Measurements from ENCODE around the gene EXOC7.
"Not testable (repeated sequence)": the region's sequence is repeated elsewhere in the genome, so short reads cannot be mapped to it uniquely, and the experiment has no call there.

The EXOC7 gene

DNA sequence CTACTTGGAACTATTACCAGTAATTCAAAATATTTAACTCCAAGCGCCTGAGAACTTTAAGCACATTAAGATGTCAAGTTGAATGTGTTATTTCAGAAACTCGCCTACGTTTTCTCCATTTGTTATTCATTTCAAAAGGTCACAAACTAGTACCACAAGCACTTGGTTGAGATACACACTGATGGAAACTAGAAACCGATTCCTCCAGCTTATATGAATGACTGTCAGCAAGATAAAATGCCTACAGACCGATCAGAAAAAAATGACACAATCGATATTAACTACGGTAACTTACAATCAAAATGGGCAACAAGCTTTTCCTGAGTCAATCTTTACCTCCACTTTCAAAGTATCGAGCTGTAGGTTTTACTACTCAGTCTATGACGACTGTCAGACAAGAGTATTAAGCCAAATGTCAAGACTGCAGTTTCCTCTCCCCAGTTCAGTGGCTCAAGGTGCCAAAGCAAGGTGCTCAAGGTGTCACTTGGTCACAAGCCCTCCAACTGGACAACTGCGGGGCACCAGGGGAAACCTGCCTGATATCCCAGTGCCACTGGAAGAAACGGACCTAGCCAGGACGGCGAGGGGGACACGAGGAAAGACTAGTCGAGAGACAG, 31.9 kb downstream of the EXOC7 start:
- no peak for DNase-seq

DNA sequence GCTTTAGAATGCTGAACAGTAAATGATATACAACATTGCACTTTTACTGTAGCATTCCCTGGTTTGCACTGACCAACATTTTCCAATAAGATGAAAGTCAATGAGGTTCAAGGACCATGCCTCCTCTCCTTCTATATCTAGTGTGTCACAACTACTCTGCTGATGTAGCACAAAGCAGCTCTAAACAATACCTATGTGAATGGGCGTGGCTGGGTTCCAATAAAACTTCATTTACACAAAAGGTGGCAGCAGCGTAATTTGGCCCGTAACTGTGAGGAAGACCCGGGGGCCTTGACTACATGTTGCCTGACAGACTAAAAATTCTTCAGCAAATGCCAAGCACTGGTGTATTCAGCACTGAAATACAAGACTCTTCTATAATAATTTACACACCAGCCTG, 37.8 kb downstream of the EXOC7 start:
- no peak for DNase-seq

DNA sequence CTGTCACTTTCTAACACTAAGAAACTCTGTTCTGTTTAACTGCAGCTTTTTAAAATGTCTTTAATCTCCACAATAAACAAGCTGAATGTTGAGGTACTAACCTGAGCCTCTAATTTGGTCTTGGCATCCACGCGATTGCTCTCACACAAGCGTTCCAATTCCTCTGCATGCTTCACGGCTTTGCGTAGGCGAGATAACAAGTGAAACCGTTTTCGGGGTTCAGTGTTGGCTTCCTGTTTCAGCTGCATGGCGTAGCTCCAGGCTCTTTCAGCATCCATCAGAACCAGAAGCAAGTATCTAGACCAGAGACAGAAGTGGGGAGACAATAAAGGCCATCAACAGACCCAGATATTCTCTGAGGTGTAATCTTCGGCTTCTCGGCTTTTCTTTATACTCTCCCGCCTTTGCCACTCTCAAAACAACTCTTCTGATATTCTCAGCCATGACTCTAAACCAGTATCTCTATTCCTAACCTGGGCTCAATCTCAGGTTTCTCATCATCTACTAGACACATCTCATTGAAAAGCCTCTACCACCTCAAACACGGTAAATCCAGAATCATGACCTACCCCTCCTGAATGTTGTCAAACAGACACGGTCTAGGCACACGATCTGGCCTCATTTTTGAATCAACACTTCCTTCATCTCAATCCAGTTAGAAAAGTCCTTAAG, 39.6 kb downstream of the EXOC7 start:
- DNase-seq: no peak

DNA sequence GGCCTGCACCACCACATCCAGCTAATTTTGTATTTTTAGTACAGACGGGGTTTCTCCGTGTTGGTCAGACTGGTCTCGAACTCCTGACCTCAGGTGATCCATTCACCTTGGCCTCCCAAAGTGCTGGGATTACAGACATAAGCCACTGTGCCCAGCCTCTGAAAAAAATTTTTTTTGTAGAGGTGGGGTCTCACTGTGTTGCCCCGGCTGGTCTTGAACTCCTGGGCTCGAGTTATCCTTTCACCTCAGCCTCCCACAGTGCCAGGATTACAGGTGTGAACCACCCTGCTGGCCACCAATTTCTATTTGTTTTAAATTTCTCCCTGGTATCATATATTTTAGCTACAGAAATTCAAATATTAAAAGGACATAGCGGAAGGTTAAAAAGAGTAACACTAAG, 45.3 kb downstream of the EXOC7 start:
- not testable (repeated sequence) for DNase-seq

DNA sequence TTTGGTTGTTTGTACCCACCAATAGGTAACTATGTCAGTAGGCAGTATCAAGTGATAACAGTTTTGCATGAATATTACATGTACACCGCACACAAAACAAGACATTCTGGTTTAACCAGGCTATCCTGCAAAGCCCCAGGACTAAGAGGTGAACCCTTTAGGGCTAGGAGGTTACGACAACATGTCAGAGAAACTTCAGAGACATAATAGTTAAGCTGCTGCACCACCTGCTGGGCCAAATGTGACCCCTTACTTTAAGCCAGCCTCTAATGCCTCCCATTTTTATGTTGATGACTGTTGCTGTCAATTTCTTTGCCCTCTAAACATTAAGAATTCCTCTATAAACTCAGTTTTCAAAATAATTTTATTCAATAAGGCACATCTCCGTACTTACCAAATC, 46.7 kb downstream of the EXOC7 start:
- DNase-seq: no peak

DNA sequence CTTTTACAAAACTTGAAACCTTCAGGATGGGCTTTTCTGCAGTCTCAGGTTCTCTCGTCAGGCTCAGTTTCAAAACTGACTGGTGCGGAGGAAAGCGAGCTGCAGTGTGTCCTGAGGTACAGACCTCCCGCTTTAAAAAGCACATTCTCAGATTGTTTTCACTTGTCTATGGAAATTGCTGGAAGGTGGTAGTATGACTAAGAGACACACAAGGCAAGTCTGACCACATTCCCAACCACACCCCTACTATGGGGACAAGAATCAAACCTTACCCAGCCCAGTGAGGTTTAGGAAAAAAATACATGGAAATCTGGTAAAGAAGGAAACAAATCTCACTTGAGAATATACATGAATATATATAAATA, 49.5 kb downstream of the EXOC7 start:
- no peak for DNase-seq

DNA sequence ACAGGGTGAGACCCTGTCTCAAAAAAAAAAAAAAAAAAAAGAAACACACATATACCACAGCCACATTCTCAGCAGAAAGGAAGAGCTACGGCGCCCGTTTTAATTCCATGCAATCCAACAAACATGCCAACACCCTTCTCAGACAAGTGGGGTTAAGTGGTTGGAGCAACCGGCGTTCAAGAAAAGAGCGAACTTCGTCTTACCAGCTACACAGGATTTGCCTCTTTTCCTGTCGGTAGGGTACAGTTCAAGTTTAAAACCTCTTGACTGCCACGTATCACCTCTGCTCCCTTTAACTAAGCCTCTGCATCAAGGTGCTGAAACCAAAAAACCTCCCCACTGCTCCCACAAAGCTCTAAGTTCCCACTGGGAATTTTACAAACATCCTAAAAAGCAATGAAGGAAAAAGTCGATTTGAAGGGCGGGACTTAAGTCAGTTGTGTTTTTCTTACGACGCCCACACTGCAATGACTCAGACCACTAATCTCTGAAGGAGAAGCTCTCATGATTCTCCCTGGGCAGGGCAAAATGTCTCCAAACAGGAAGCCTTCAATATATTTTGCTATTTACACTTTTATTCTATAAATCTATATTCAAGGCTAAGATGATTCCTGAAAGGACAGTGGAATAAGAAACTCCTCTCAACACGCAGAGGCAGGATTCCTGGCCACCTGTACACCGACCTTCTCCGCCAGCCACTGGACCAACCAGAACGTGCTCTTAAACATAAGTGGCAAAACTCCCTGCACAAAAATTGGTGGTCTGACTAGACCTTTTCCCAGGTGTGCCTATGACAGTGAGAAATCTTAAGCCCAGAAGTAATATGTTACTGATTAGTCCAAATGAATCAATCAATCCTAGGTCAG, 50.1 kb downstream of the EXOC7 start:
- DNase-seq: no peak

DNA sequence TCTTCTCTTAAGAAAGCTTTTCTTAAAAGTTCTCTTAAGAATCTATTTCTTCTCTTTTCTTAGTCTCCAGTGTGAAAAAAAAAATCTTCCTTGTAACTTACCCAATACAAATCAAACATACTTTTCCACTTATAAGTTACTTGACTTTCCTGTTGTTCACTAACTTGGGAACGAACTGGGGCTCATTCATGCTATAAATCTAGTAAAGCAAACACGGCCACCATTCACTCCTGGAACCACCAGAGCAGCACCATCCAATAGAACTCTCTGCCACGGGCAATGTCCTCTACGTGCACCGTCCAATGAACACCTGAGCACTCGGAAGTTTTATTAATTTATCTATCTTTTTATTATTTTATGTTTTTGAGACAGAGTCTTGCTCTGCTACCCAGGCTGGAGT, 52.0 kb downstream of the EXOC7 start:
- DNase-seq: no peak

DNA sequence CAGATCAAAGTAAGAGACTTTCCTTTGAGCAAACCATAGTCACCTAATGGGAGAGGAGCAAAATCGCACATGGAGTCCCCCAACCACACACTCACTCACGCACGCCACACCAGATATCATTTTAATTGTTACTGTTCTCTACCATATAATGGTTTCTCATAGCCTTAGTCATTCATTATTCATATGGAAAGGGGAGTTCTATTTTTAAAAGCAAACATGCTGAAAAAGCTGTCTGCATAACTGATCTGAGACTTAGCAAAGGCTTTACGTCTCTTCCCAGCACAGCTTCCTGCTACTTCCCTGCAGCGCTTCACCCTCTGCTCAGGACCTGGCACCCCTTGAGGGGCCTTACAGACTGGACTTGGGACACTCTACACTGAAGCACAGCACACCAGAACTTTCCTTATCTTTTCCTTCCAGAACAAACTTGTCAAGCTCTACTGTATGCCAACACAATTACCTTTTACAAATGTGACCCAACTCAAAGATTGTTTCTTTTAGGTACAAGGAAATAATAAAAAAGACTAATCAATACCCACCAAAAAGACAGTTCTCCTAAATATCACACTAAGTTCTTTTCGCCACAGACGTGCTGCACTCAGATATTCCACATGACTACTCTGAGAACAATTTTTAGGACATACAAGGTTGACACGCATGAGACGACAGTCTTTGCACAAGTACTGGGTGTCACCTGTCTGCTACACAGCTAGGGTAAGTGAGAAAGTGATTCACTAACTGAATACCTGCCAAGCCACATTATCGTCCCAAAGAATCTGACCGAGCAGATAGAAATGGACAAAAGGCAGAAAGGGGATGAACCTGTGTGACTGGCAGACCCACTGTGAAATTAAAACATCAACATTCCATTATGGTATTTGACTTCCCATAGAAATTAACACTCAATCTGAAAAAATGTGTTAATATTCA, 52.8 kb downstream of the EXOC7 start:
- DNase-seq: no peak

DNA sequence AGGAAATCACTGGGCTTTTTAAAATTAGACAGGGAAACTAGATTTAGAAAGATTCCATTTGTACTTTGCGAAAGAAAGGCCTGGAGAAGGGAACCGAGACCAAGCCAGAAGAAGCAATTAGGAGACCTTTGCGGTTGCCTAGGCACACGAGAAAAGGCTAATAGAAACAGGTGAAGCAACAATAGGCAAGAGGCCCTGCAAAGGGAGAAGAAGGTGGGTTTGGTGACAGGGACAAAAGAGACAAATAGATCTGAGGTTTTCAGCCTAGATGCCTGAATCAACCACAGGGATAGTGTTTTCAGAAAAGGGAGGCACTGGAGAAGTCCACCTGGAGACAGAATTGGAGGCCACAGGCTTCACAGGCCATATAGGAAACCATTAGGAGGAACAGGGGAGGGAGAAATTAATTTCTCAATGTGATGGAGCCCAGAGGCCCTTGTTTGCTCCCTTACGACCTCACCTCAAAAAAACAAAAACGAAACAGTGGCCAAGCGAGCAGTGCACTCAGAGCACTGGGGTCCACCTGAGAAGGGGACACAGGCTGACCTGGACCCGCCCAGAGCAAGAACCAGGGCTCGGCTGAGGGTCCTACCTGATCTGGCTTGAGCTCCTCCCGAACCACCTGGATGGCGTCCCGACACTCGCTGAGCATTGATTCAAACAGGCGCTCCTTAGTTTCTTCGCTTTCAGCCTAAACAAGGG, 53.6 kb downstream of the EXOC7 start:
- DNase-seq: no peak

DNA sequence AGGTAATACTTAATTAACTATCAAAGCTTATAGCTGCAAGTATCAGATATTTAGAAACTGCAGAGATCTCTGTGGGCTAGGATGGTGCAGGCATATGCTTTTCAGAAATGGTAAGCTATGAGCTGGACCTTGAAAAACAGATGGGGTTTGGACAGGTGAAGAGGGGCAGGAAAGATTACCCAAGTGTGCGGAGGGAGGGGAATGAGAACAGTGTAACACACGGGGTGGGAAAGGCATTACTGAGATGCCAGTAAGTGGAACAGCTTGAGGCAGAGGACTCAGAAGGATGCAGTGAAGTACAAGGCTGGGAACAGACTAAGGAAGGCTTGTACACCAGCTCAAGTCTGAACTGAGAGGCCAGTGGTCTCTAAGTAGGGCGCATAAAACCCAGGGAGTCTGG, 54.3 kb downstream of the EXOC7 start:
- DNase-seq: no peak

DNA sequence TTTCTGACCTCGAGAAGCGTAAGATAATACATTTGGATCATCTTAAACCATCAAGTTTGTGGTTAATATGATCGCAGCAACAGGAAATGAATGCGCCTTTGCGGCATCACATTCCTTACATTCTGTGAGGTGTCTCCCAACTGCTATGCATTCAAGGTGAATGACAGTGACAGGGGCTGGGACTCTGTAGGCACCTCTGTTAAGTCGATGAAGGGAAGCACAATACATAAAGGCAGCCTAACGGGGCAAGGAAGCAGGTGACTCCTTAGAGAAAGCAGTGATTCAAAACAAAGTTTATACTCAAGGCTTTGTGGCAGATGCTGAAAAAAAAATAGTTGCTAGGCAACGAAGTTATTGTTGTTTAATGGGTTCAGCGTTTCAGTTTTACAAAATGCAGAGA, 54.9 kb downstream of the EXOC7 start:
- no peak for DNase-seq

DNA sequence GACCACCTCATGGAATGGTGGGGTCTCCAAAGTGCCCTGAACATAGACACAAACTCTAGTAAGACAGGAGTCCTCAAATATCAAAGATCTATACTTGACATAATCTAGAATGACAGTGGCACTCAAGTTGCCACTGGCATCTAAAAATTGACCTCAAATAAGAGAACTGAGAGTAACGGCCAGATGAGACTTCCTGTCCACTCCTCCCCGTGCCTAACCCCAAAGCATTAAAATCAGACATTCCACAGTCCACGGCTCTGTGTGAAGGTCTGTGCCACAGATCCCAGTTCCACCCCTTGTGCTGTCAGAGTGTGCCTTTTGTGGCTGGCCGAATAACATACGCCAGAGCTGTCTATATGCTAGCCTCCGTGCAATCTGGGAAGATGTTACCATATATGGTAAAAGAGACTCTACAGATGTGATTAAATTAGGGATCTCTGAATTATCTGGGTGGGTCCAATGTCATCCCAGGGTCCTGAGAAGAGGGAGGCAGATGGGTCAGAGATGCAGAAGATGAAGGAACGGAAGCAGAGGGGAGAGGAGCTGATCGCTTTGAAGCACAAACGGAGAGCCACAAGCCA, 55.5 kb downstream of the EXOC7 start:
- no peak for DNase-seq

DNA sequence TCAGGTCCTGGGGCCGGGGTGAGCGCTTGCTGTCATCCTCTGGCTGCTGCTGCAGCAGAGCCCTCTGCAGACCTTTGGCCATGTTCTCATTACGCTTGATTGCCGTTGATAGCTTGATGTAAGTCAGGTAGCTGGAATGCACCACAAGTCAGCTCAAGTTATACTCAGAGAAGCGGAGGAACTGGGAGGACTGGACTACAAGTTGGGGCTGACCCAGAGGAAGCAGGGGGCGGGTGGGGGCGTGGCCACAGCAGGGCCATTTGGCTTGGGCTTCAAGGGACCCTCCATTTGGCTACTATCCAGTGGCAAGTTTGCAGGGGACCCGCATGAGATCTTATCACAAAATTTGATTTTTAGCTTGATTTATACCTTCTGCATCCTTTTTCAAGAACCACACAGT, 57.5 kb downstream of the EXOC7 start:
- DNase-seq: no peak

DNA sequence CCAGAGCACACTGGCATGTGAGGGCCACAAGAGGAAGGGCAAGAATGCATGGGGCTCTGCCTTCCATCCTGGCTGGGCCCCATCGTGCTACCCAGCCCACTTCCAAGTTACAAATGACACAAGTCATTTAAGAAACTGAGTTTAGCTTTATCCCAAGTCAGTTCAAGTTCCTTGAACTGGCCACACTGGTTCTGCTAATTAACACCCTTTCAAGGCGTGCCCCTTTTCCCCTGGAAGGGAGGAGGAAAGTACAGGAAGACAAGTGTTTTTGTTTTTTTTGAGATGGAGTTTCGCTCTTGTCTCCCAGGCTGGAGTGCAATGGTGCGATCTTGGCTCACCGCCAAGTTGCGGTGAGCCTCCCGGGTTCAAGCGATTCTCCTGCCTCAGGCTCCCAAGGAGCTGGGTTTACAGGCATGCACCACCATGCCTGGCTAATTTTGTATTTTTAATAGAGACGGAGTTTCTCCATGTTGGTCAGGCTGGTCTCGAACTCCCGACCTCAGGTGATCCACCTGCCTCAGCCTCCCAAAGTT, 59.0 kb downstream of the EXOC7 start:
- DNase-seq: not testable (repeated sequence)

DNA sequence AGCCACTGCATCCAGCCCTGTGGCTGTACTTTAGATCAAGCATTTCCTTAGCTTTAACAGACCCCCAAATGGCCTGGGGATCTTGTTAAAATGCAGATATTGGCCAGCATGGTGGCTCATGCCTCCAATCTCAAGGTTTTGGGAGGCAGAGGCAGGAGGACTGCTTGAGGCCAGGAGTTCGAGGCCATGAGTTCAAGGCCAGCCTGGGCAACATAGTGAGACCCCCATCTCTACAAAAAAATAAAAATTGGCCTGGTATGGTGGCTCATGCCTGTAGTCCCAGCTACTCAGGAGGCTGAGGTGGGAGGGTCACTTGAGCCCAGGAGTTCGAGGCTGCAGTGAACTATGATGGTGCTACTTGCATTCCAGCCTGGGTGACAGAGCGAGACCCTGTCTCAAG, 60.7 kb downstream of the EXOC7 start:
- DNase-seq: not testable (repeated sequence)

DNA sequence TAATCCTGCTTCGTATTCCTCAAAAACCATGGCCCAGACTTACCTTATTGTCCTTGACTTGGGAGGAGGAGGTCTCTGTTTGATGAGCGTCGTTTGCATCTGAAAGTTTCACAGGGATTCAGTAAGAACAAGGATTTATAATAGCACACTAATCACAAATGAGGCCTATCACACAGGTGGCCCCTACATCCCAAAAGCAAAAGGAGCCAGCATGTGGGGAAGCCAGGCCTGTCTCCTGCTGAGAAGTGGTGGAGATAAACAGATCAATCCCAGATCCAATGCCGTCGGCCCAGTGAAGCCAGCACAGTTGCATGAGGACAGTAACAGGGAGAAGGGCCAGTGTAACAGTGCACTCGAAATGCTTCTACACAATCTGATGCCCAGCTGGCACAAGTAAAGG, 63.2 kb downstream of the EXOC7 start:
- DNase-seq: no peak

DNA sequence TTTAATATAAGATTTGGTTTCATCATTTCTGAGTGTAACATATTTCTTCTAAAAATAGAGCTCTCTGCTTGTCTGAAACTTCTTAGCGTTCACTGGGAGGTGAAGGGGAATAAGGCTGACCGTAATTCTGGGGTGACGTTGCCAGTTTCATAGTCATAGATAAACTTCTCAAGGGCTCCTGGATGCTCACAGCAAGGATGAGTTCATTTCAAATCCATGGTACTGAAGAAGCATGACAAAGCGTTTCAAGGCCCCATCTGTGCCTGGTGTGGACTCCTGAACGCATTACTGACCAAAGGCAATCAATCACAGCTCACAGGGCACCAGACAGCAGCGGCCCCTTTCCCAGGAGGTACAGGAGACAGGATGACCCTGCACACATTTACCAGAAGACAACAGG, 64.5 kb downstream of the EXOC7 start:
- no peak for DNase-seq

DNA sequence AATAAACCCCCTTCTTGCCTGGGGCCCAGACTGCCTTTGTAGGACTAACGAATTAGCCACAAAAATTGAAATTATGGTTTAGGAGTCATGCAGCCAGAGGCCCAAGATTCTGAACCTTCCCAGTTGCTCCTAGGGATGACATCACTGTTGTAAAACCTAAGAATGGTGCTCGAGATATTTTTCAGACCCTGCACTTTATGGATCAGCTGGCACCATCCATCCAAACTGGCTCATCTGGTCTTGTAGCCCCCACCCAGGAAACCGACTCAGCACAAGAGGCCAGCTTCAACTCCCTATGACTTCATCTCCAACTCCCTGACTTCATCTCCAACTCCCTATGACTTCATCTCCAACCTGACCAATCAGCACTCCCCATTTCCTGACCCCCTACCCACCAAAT, 65.5 kb downstream of the EXOC7 start:
- no peak for DNase-seq

DNA sequence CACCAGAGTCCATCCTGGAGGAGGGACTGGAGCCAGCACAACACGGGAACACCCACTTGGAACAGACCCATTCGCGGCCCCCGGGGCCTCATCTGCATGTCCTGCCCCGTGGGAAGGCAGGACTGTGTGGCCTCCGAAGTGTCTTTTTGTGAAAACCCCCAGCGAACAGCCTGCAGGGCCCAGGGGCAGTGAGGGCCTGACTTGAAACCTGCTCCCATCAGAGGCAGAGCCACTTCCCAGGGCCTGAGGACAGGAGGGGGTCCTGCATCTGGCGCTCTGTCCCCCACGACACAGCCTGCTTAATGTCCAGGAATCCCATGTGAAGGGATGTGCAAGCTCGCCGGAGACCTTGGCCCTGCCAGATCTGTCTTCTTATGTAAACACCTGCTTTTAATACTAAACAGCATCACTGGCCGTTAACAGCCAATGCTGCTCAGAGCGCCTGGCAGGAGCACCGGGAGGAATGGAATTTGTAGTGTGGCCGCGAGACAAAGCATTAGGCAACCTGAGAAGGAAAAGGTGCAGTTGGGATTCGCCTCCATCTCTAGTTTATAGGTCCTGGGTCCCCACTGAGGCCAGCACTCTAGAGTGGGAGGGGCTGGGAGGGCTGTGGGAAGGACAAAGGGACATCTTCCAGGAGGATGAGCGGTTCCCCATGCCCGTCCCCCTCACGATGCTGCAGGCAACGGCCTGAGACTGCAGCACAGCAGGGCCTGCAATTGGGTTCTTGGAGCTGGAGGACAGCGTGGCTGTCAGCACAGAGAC, 66.9 kb downstream of the EXOC7 start:
- no peak for DNase-seq
